Measurements from ENCODE around the gene LRRC8C. TPM values are rescaled to one million over a fixed set of nuclear protein-coding genes. Genes with fewer than 3 reads are reported as not detected.

LRRC8C gene
- total RNA-seq, 4 donors from 2014 or later: 4.3 to 6.2 (median 5.7) TPM

GRCh38 chr1:89643577-89643976, 10.7 kb downstream of the LRRC8C start:
- WGBS, 2 donors: 90 to 93% methylated on average over 2 of the region's 2 CpGs
- TF ChIP-seq CTCF (IDR thresholded peaks at IDR 0.05) (no peak), POLR2A (IDR thresholded peaks at IDR 0.05) (no peak)
- intact Hi-C loops (cut with DNase I; ENCODE audit: low total_unique reads): no loop called here
- no peak overlapping the region for H3K4me3 ChIP-seq (ENCODE audit: low read depth, poor library complexity, severe bottlenecking)
- DNase-seq (ENCODE audit: low spot score in 2 of 2): no peak

- 68 to 94% methylated on average over 9 of the region's 9 CpGs for WGBS, 2 donors
- TF ChIP-seq CTCF (IDR thresholded peaks at IDR 0.05) (no peak), POLR2A (IDR thresholded peaks at IDR 0.05) (no peak)
- no peak for DNase-seq (ENCODE audit: low spot score in 2 of 2)
- intact Hi-C loops (cut with DNase I; ENCODE audit: low total_unique reads): no loop called here
- no peak overlapping the region for H3K4me3 ChIP-seq (ENCODE audit: low read depth, poor library complexity, severe bottlenecking)
Measured at GRCh38 chr1:89644119-89644814, 11.3 kb downstream of the LRRC8C start.

- intact Hi-C loops (cut with DNase I; ENCODE audit: low total_unique reads): no loop called here
- no peak for DNase-seq (ENCODE audit: low spot score in 2 of 2)
- H3K4me3 ChIP-seq (ENCODE audit: low read depth, poor library complexity, severe bottlenecking): no peak overlapping the region
- no peak for TF ChIP-seq CTCF (IDR thresholded peaks at IDR 0.05)
- no peak for TF ChIP-seq POLR2A (IDR thresholded peaks at IDR 0.05)
- 0 to 100% methylated on average over 1 of the region's 1 CpG for whole genome bisulfite sequencing, 2 donors
Measured at GRCh38 chr1:89646259-89646658, 13.3 kb downstream of the LRRC8C start.

GRCh38 chr1:89649783-89650182, 16.9 kb downstream of the LRRC8C start:
- no peak overlapping the region for H3K4me3 ChIP-seq (ENCODE audit: low read depth, poor library complexity, severe bottlenecking)
- TF ChIP-seq POLR2A (IDR thresholded peaks at IDR 0.05): no peak
- no peak for TF ChIP-seq CTCF (IDR thresholded peaks at IDR 0.05)
- DNase-seq (ENCODE audit: low spot score in 2 of 2): no peak
- intact Hi-C loops (cut with DNase I; ENCODE audit: low total_unique reads): no loop called here

GRCh38 chr1:89652373-89652772, 19.5 kb downstream of the LRRC8C start:
- no peak for DNase-seq (ENCODE audit: low spot score in 2 of 2)
- intact Hi-C loops (cut with DNase I; ENCODE audit: low total_unique reads): no loop called here
- H3K4me3 ChIP-seq (ENCODE audit: low read depth, poor library complexity, severe bottlenecking): no peak overlapping the region
- TF ChIP-seq CTCF (IDR thresholded peaks at IDR 0.05) (no peak), POLR2A (IDR thresholded peaks at IDR 0.05) (no peak)
- 74 to 77% methylated on average over 2 of the region's 2 CpGs for WGBS, 2 donors

- H3K4me3 ChIP-seq (ENCODE audit: low read depth, poor library complexity, severe bottlenecking): no peak overlapping the region
- WGBS, 2 donors: 48 to 51% methylated on average over 3 of the region's 3 CpGs
- intact Hi-C loops (cut with DNase I; ENCODE audit: low total_unique reads): no loop called here
- TF ChIP-seq POLR2A (IDR thresholded peaks at IDR 0.05) (no peak), CTCF (IDR thresholded peaks at IDR 0.05) (no peak)
- DNase-seq (ENCODE audit: low spot score in 2 of 2): no peak
Measured at GRCh38 chr1:89657886-89658285, 25.0 kb downstream of the LRRC8C start.
